OCI-LY1 (cell line): ENCODE data around the gene MBD2.

Experiments
- H2AFZ ChIP-seq: fragments of 200-600 bp; sonication (generic), shearing (Covaris generic); 2 replicates; pipeline ENCODE4 v1.6.0; 2014; ENCODE audit warnings: antibody characterized with exemption, mild to moderate bottlenecking, low read length
- H3F3A ChIP-seq: fragments of 200-600 bp; sonication (generic), shearing (Covaris generic); 2 replicates; pipeline ENCODE4 v1.6.0; 2014; ENCODE audit warnings: mild to moderate bottlenecking, antibody characterized with exemption, low read length, moderate library complexity; ENCODE audit not compliant: insufficient read depth
- H3K27ac ChIP-seq: fragments of 200-600 bp; sonication (generic); 2 replicates; pipeline ENCODE4 v1.5.1; 2014; ENCODE audit warnings: low read length, mixed run types, mild to moderate bottlenecking, low read depth; ENCODE audit not compliant: poor library complexity, severe bottlenecking
- H3K27me3 ChIP-seq: fragments of 200-600 bp; sonication (generic); 2 replicates; pipeline ENCODE4 v1.6.0; 2014; ENCODE audit warnings: antibody characterized with exemption, mild to moderate bottlenecking, low read length, moderate library complexity; ENCODE audit not compliant: insufficient read depth
- H3K36me3 ChIP-seq: fragments of 200-600 bp; sonication (generic); 2 replicates; pipeline ENCODE4 v1.6.1; 2014; ENCODE audit warnings: mild to moderate bottlenecking, antibody characterized with exemption, low read length, moderate library complexity, mixed read lengths; ENCODE audit not compliant: insufficient read depth
- H3K4me1 ChIP-seq: fragments of 200-600 bp; sonication (generic); 2 replicates; pipeline ENCODE4 v1.5.1; 2014; ENCODE audit warnings: mild to moderate bottlenecking, low read length, moderate library complexity; ENCODE audit not compliant: insufficient read depth, severe bottlenecking
- H3K4me2 ChIP-seq: fragments of 200-600 bp; sonication (generic), shearing (Covaris generic); 2 replicates; pipeline ENCODE4 v1.6.1; 2014; ENCODE audit warnings: low read length
- H3K4me3 ChIP-seq: fragments of 200-600 bp; sonication (generic); 2 replicates; pipeline ENCODE4 v1.5.1; 2014; ENCODE audit warnings: low read length, low read depth, mild to moderate bottlenecking, mixed read lengths; ENCODE audit not compliant: poor library complexity, severe bottlenecking
- H3K79me2 ChIP-seq: fragments of 200-600 bp; shearing (Covaris generic); 2 replicates; pipeline ENCODE4 v1.6.1; 2016; ENCODE audit warnings: mixed run types, low read length, mixed read lengths; ENCODE audit not compliant: insufficient read depth
- H3K9ac ChIP-seq: fragments of 200-600 bp; sonication (generic), shearing (Covaris generic); 2 replicates; pipeline ENCODE4 v1.6.1; 2014; ENCODE audit warnings: mild to moderate bottlenecking, low read length, mixed read lengths
- H3K9me2 ChIP-seq: fragments of 200-600 bp; sonication (generic), shearing (Covaris generic); 2 replicates; pipeline ENCODE4 v1.6.1; 2014; ENCODE audit warnings: low read depth, mild to moderate bottlenecking, low read length, mixed read lengths
- H3K9me3 ChIP-seq: fragments of 200-600 bp; shearing (Covaris generic); 2 replicates; pipeline ENCODE4 v1.6.1; 2014; ENCODE audit warnings: low read length, mixed read lengths
- H4K20me1 ChIP-seq: fragments of 200-600 bp; sonication (generic), shearing (Covaris generic); 2 replicates; pipeline ENCODE4 v1.6.0; 2016; ENCODE audit warnings: mild to moderate bottlenecking, low read length; ENCODE audit not compliant: insufficient read depth
- CTCF ChIP-seq: fragments of 200-600 bp; sonication (generic), shearing (Covaris generic); IDR thresholded peaks from 2 replicates; pipeline ENCODE4 v1.5.1; 2017; ENCODE audit warnings: mild to moderate bottlenecking, antibody characterized with exemption, low read length, moderate library complexity, mixed read lengths
- EZH2 ChIP-seq: fragments of 200-600 bp; sonication (generic), shearing (Covaris generic); IDR thresholded peaks from 2 replicates; pipeline ENCODE4 v1.8.0; 2017; ENCODE audit warnings: borderline replicate concordance, mixed run types, mild to moderate bottlenecking, antibody characterized with exemption, low read length, moderate library complexity, mixed read lengths

MBD2 gene

GRCh38 chr18:54149078-54149697 is 75.3 kb downstream of the MBD2 start:
- no peak overlapping the region for H3K9ac ChIP-seq
- TF ChIP-seq CTCF (no peak), EZH2 (no peak)
- H3K4me2 ChIP-seq: no peak overlapping the region
- H3F3A ChIP-seq: no peaks in the 10 kb centered on the region
- H3K4me1 ChIP-seq: no peaks in the 10 kb centered on the region
- no peaks in the 10 kb centered on the region for H3K9me2 ChIP-seq
- no peaks in the 10 kb centered on the region for H3K27me3 ChIP-seq
- H4K20me1 ChIP-seq: no peaks in the 10 kb centered on the region
- H3K4me3 ChIP-seq: no peak overlapping the region
- H3K9me3 ChIP-seq: no peaks in the 10 kb centered on the region
- H3K27ac ChIP-seq: no peak overlapping the region
- H2AFZ ChIP-seq: no peak overlapping the region
- H3K79me2 ChIP-seq: no peaks in the 10 kb centered on the region
- peaks cover 30% of the 10 kb centered on the region for H3K36me3 ChIP-seq

DNA sequence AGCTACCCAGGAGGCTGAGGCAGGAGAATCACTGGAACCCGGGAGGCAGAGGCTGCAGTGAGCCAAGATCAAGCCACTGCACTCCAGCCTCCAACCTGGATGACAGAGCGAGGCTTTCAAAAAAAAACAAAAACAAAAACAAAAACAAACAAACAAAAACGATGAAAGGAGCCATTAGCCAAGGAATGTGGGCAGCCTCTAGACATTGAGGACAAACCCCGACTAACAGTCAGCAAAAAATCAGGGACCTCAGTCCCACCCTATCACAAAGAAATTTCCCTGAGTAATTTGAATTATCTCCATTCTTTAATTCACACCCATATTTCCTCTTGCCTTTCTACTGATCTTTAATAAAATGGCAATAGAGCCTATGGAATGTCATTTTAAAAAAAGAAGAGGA is 75.8 kb downstream of the MBD2 start:
- Histone ChIP-seq H3K27ac (no peak overlapping the region), H4K20me1 (no peaks in the 10 kb centered on the region), H2AFZ (no peak overlapping the region), H3K4me1 (no peaks in the 10 kb centered on the region), H3K4me3 (no peak overlapping the region), H3K79me2 (no peaks in the 10 kb centered on the region), H3K27me3 (no peaks in the 10 kb centered on the region), H3K9me3 (peaks cover under 1% of the 10 kb centered on the region), H3K36me3 (peaks cover 25% of the 10 kb centered on the region), H3K9me2 (no peaks in the 10 kb centered on the region), H3K4me2 (no peak overlapping the region), H3F3A (no peaks in the 10 kb centered on the region), H3K9ac (no peak overlapping the region)
- no peak for TF ChIP-seq EZH2
- no peak for TF ChIP-seq CTCF

- no peaks in the 10 kb centered on the region for H3K9me2 ChIP-seq
- H3F3A ChIP-seq: no peaks in the 10 kb centered on the region
- no peak overlapping the region for H2AFZ ChIP-seq
- peaks cover 6% of the 10 kb centered on the region for H3K9me3 ChIP-seq
- peaks cover 19% of the 10 kb centered on the region for H3K36me3 ChIP-seq
- no peak overlapping the region for H3K4me3 ChIP-seq
- no peak overlapping the region for H3K4me2 ChIP-seq
- no peak overlapping the region for H3K27ac ChIP-seq
- no peaks in the 10 kb centered on the region for H3K79me2 ChIP-seq
- H3K27me3 ChIP-seq: no peaks in the 10 kb centered on the region
- TF ChIP-seq CTCF (no peak), EZH2 (no peak)
- no peaks in the 10 kb centered on the region for H3K4me1 ChIP-seq
- no peak overlapping the region for H3K9ac ChIP-seq
- no peaks in the 10 kb centered on the region for H4K20me1 ChIP-seq
These were observed 76.3 kb downstream of the MBD2 start for GRCh38 chr18:54148151-54148550.
